ENCODE results near the gene BAIAP3.

DNA sequence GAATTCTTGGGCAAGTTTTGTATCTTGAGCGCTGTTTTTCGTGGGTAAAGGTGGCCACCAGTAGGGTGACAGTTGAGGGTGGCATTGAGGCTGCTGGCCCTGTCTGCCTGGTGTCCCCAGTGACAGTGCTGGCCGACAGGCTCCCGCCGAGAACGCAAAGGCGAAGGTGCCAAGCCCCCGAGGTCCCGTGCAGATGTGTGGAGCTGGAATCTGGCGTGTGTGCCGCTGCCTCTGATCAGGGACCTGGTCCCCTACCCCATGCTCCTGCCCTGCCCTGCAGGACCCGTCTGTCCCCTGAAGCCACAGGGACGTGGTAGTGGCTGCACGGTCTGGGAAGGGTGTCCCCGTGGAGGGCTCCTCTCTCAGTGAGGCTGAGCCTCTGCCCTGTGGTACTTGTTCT lies 20.5 kb upstream of the BAIAP3 start:
- TF ChIP-seq, protein P1, sequence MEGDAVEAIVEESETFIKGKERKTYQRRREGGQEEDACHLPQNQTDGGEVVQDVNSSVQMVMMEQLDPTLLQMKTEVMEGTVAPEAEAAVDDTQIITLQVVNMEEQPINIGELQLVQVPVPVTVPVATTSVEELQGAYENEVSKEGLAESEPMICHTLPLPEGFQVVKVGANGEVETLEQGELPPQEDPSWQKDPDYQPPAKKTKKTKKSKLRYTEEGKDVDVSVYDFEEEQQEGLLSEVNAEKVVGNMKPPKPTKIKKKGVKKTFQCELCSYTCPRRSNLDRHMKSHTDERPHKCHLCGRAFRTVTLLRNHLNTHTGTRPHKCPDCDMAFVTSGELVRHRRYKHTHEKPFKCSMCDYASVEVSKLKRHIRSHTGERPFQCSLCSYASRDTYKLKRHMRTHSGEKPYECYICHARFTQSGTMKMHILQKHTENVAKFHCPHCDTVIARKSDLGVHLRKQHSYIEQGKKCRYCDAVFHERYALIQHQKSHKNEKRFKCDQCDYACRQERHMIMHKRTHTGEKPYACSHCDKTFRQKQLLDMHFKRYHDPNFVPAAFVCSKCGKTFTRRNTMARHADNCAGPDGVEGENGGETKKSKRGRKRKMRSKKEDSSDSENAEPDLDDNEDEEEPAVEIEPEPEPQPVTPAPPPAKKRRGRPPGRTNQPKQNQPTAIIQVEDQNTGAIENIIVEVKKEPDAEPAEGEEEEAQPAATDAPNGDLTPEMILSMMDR (IDR thresholded peaks at IDR 0.05): no peak
- no peak for TF ChIP-seq POLR2A (IDR thresholded peaks at IDR 0.05)
